Umbilical cord (tissue), 1 donor: ENCODE data around the gene PTPRS. TPM values are rescaled to one million over a fixed set of nuclear protein-coding genes. Genes with fewer than 3 reads are reported as not detected.

Source experiments
- total RNA-seq: library from RNA; depleted of rRNA; stranded (reverse); fragments of >200 nt; gene quantifications from one replicate; pipeline ENCODE4 v1.2.3, GENCODE V29; 2014; ENCODE audit warnings: low replicate concordance; ENCODE audit not compliant: insufficient read depth

Gene PTPRS
- total RNA-seq, 1 donor from 2014 or later, result 76.8 TPM

Other genes starting within 250 kb of the PTPRS start
- gene ZNRF4, start 114.6 kb upstream of the PTPRS start, total RNA-seq, result not detected
- 4.8 TPM for gene TINCR, start 227.1 kb upstream of the PTPRS start, total RNA-seq